ENCODE results near the gene XPOT. TPM values are rescaled to one million over a fixed set of nuclear protein-coding genes. Genes with fewer than 3 reads are reported as not detected.
"Not testable (repeated sequence)": the region's sequence is repeated elsewhere in the genome, so short reads cannot be mapped to it uniquely, and the experiment has no call there.

Gene XPOT
- 39.8 and 68.4 TPM in 2 replicates for total RNA-seq

GRCh38 chr12:64403707-64404469, at the start of gene XPOT:
TSS of gene XPOT (plus strand) at chr12:64404392. CDS start at chr12:64410036, 5,644 bp downstream.
- no peak for TF ChIP-seq CTCF (conservative IDR thresholded peaks at IDR 0.05; ENCODE audit: low read depth, low read length)
- DNase-seq (ENCODE audit: low read depth): peak; percentile 78
- peak within 1 kb of the TSS; percentile 94 for H3K4me3 ChIP-seq (ENCODE audit: low read depth, low read length)

- H3K4me3 ChIP-seq (ENCODE audit: low read depth, low read length); DNase-seq (ENCODE audit: low read depth): not testable (repeated sequence)
These were observed 48.0 kb upstream of the XPOT start for GRCh38 chr12:64356209-64356608.

DNA sequence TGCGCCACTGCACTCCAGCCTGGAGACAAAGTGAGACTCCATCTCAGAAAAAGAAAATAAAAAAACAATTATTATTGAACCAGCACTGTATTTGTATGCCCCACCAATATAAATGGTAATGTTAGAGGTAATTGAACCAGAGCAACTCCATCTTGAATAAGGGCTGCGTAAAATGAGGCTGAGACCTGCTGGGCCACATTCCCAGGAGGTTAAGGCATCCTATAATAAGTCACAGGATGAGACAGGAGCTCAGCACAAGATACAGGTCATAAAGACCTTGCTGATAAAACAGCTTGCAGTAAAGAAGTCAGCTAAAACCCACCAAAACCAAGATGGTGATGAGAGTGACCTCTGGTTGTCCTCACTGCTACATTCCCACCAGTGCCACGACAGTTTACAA, 43.0 kb upstream of the XPOT start:
- H3K4me3 ChIP-seq (ENCODE audit: low read depth, low read length); DNase-seq (ENCODE audit: low read depth): not testable (repeated sequence)

DNA sequence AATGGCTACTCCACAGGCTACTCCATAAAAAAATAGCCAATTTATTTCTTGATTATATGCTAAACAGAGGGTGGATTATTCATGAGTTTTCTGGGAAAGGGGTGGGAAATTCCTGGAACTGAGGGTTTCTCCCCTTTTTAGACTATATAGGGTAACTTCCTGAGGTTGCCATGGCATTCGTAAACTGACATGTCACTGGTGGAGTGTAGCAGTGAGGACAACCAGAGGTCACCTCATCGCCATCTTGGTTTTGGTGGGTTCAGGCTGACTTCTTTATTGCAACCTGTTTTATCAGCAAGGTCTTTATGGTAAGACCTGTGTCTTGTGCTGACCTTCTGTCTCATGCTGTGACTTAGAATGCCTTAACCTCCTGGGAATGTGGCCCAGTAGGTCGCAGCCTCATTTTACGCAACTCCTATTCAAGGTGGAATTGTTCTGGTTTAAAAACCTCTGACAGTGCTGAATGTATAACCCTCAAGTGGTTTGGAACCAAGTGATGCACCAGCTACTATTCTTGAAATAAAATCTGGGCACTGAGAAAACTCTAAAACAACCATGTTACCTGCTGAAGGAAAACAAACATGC, 41.4 kb upstream of the XPOT start:
- TF ChIP-seq CTCF (conservative IDR thresholded peaks at IDR 0.05; ENCODE audit: low read depth, low read length): no peak
- H3K4me3 ChIP-seq (ENCODE audit: low read depth, low read length): no peak overlapping the region

DNA sequence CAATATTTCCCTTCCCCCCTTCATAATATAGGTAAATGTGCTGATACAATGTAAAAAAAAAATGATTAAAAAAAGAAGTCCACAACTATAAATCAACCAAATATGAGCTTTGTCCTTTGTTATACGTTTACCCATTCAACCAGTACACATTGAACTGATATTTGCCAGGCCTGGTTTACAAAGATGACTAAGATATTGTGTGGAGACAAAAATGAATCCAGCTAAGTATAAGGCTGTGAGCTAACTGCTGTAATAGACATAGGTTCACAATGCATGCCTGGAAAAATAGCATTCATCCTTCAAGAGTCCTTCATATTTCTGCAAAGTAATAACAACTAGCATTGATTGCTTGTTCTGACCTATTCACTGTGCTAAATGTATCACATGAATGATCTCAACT, 20.5 kb upstream of the XPOT start:
- no peak overlapping the region for H3K4me3 ChIP-seq (ENCODE audit: low read depth, low read length)
- no peak for DNase-seq (ENCODE audit: low read depth)
- no peak for TF ChIP-seq CTCF (conservative IDR thresholded peaks at IDR 0.05; ENCODE audit: low read depth, low read length)

More for the DNA sequence above, 41.4 kb upstream of the XPOT start:
- no peak for DNase-seq (ENCODE audit: low read depth)

GRCh38 chr12:64385019-64385418, 19.2 kb upstream of the XPOT start:
- no peak overlapping the region for H3K4me3 ChIP-seq (ENCODE audit: low read depth, low read length)
- DNase-seq (ENCODE audit: low read depth): no peak
- TF ChIP-seq CTCF (conservative IDR thresholded peaks at IDR 0.05; ENCODE audit: low read depth, low read length): no peak

- DNase-seq (ENCODE audit: low read depth): peak; percentile 35
- no peak overlapping the region for H3K4me3 ChIP-seq (ENCODE audit: low read depth, low read length)
- no peak for TF ChIP-seq CTCF (conservative IDR thresholded peaks at IDR 0.05; ENCODE audit: low read depth, low read length)
These were observed 18.7 kb upstream of the XPOT start for GRCh38 chr12:64385468-64385867.

- no peak for DNase-seq (ENCODE audit: low read depth)
- H3K4me3 ChIP-seq (ENCODE audit: low read depth, low read length): no peak overlapping the region
- TF ChIP-seq CTCF (conservative IDR thresholded peaks at IDR 0.05; ENCODE audit: low read depth, low read length): no peak
These were observed 16.9 kb upstream of the XPOT start for GRCh38 chr12:64387197-64387816.

Measured in epithelial cell of proximal tubule (primary cell).